ENCODE data around the gene NEB.
"Not testable (repeated sequence)": the region's sequence is repeated elsewhere in the genome, so short reads cannot be mapped to it uniquely, and the experiment has no call there.

NEB gene

GRCh38 chr2:151711025-151711424 lies 23.3 kb downstream of the NEB start:
- TF ChIP-seq CTCF (IDR thresholded peaks at IDR 0.05): no peak
- Histone ChIP-seq H3K27me3 (no peaks in the 10 kb centered on the region), H3K27ac (no peak overlapping the region), H3K4me1 (ENCODE audit: control insufficient read depth in 1 of 2, insufficient read depth in 1 of 2, low read depth in 1 of 2, low read length in 1 of 2) (peaks cover 14 to 20% of the 10 kb centered on the region in 2 experiments), H3K36me3 (no peaks in the 10 kb centered on the region), H3K9me3 (no peaks in the 10 kb centered on the region), H3K4me3 (ENCODE audit: low read depth in 1 of 2, low read length in 1 of 2) (no peak overlapping the region)

GRCh38 chr2:151708788-151709187 lies 25.5 kb downstream of the NEB start:
- H3K27ac ChIP-seq: no peak overlapping the region
- H3K4me1 ChIP-seq (ENCODE audit: control insufficient read depth in 1 of 2, insufficient read depth in 1 of 2, low read depth in 1 of 2, low read length in 1 of 2): peaks cover 14 to 20% of the 10 kb centered on the region in 2 experiments
- H3K27me3 ChIP-seq: no peaks in the 10 kb centered on the region
- H3K4me3 ChIP-seq (ENCODE audit: low read depth in 1 of 2, low read length in 1 of 2): no peak overlapping the region
- no peaks in the 10 kb centered on the region for H3K9me3 ChIP-seq
- TF ChIP-seq CTCF (IDR thresholded peaks at IDR 0.05): no peak
- no peaks in the 10 kb centered on the region for H3K36me3 ChIP-seq

- Histone ChIP-seq H3K9me3 (no peaks in the 10 kb centered on the region), H3K27me3 (no peaks in the 10 kb centered on the region), H3K27ac (no peak overlapping the region), H3K4me1 (ENCODE audit: control insufficient read depth in 1 of 2, insufficient read depth in 1 of 2, low read depth in 1 of 2, low read length in 1 of 2) (peaks cover 14 to 20% of the 10 kb centered on the region in 2 experiments), H3K36me3 (no peaks in the 10 kb centered on the region), H3K4me3 (ENCODE audit: low read depth in 1 of 2, low read length in 1 of 2) (no peak overlapping the region)
- TF ChIP-seq CTCF (IDR thresholded peaks at IDR 0.05): no peak
Observed at GRCh38 chr2:151707857-151708256, 26.4 kb downstream of the NEB start.

- H3K36me3 ChIP-seq; H3K27me3 ChIP-seq; H3K9me3 ChIP-seq; H3K4me1 ChIP-seq (ENCODE audit: control insufficient read depth in 1 of 2, insufficient read depth in 1 of 2, low read depth in 1 of 2, low read length in 1 of 2); H3K4me3 ChIP-seq (ENCODE audit: low read depth in 1 of 2, low read length in 1 of 2); H3K27ac ChIP-seq: not testable (repeated sequence)
Observed at GRCh38 chr2:151704480-151704961, 29.8 kb downstream of the NEB start.

- H3K4me1 ChIP-seq (ENCODE audit: control insufficient read depth in 1 of 2, insufficient read depth in 1 of 2, low read depth in 1 of 2, low read length in 1 of 2); H3K27ac ChIP-seq; H3K27me3 ChIP-seq; H3K4me3 ChIP-seq (ENCODE audit: low read depth in 1 of 2, low read length in 1 of 2); H3K36me3 ChIP-seq; H3K9me3 ChIP-seq: not testable (repeated sequence)
Observed at GRCh38 chr2:151698134-151698533, 36.1 kb downstream of the NEB start.

GRCh38 chr2:151695778-151696177 lies 38.5 kb downstream of the NEB start:
- H3K27ac ChIP-seq: no peak overlapping the region
- no peaks in the 10 kb centered on the region for H3K36me3 ChIP-seq
- H3K4me1 ChIP-seq (ENCODE audit: control insufficient read depth in 1 of 2, insufficient read depth in 1 of 2, low read depth in 1 of 2, low read length in 1 of 2): no peaks in the 10 kb centered on the region
- H3K27me3 ChIP-seq: no peaks in the 10 kb centered on the region
- no peaks in the 10 kb centered on the region for H3K9me3 ChIP-seq
- no peak for TF ChIP-seq CTCF (IDR thresholded peaks at IDR 0.05)
- H3K4me3 ChIP-seq (ENCODE audit: low read depth in 1 of 2, low read length in 1 of 2): no peak overlapping the region

GRCh38 chr2:151691631-151692030 lies 42.6 kb downstream of the NEB start:
- TF ChIP-seq CTCF (IDR thresholded peaks at IDR 0.05): no peak
- Histone ChIP-seq H3K9me3 (no peaks in the 10 kb centered on the region), H3K27me3 (no peaks in the 10 kb centered on the region), H3K27ac (no peak overlapping the region), H3K4me3 (ENCODE audit: low read depth in 1 of 2, low read length in 1 of 2) (no peak overlapping the region), H3K4me1 (ENCODE audit: control insufficient read depth in 1 of 2, insufficient read depth in 1 of 2, low read depth in 1 of 2, low read length in 1 of 2) (no peaks in the 10 kb centered on the region), H3K36me3 (no peaks in the 10 kb centered on the region)
